ENCODE data around the gene MRPS24. TPM values are rescaled to one million over a fixed set of nuclear protein-coding genes. Genes with fewer than 3 reads are reported as not detected.

The MRPS24 gene
- total RNA-seq, 2 donors from 2014 or later, result 42.3 to 50.4 TPM

- peaks cover 32% of the 10 kb centered on the region for H3K4me1 Mint-ChIP-seq
- H3K27ac Mint-ChIP-seq, result no peak overlapping the region
- no peak for ATAC-seq
Measured at GRCh38 chr7:43890468-43890867, 21.2 kb upstream of the MRPS24 start.

GRCh38 chr7:43888993-43889945 is 20.0 kb upstream of the MRPS24 start:
- H3K9me3 ChIP-seq (ENCODE audit: control insufficient read depth, low read length, poor library complexity, severe bottlenecking), result no peaks in the 10 kb centered on the region
- Mint-ChIP-seq H3K4me1 (peaks cover 26% of the 10 kb centered on the region), H3K36me3 (ENCODE audit: low read depth) (peaks cover 4% of the 10 kb centered on the region), H3K4me3 (no peak overlapping the region), H3K27ac (peak overlapping the region; percentile 43), H3K27me3 (no peaks in the 10 kb centered on the region)
- ATAC-seq (no peak), DNase-seq (no peak)

More at GRCh38 chr7:43890468-43890867, 21.2 kb upstream of the MRPS24 start:
- no peaks in the 10 kb centered on the region for H3K9me3 ChIP-seq (ENCODE audit: control insufficient read depth, low read length, poor library complexity, severe bottlenecking)
- no peak for DNase-seq
- H3K27me3 Mint-ChIP-seq, result no peaks in the 10 kb centered on the region
- no peaks in the 10 kb centered on the region for H3K36me3 Mint-ChIP-seq (ENCODE audit: low read depth)
- H3K4me3 Mint-ChIP-seq, result peak overlapping the region; percentile 9

- no peaks in the 10 kb centered on the region for H3K9me3 ChIP-seq (ENCODE audit: control insufficient read depth, low read length, poor library complexity, severe bottlenecking)
- DNase-seq, result no peak
- peak overlapping the region; percentile 2 for H3K4me3 Mint-ChIP-seq
- peaks cover 11% of the 10 kb centered on the region for H3K36me3 Mint-ChIP-seq (ENCODE audit: low read depth)
- H3K27me3 Mint-ChIP-seq, result no peaks in the 10 kb centered on the region
- ATAC-seq, result no peak
- H3K4me1 Mint-ChIP-seq, result peaks cover 13% of the 10 kb centered on the region
- H3K27ac Mint-ChIP-seq, result no peak overlapping the region
Measured at GRCh38 chr7:43884617-43885016, 15.3 kb upstream of the MRPS24 start.

- H3K27ac Mint-ChIP-seq, result no peak overlapping the region
- peaks cover 10% of the 10 kb centered on the region for H3K4me1 Mint-ChIP-seq
- no peaks in the 10 kb centered on the region for H3K27me3 Mint-ChIP-seq
- H3K36me3 Mint-ChIP-seq (ENCODE audit: low read depth), result peaks cover 11% of the 10 kb centered on the region
- no peak for DNase-seq
- ATAC-seq, result no peak
- peak overlapping the region; percentile 2 for H3K4me3 Mint-ChIP-seq
- no peaks in the 10 kb centered on the region for H3K9me3 ChIP-seq (ENCODE audit: control insufficient read depth, low read length, poor library complexity, severe bottlenecking)
Measured at GRCh38 chr7:43884209-43884608, 14.9 kb upstream of the MRPS24 start.

GRCh38 chr7:43880596-43880995 is 11.3 kb upstream of the MRPS24 start:
- H3K4me3 Mint-ChIP-seq, result no peak overlapping the region
- no peak overlapping the region for H3K27ac Mint-ChIP-seq
- H3K4me1 Mint-ChIP-seq, result peaks cover 6% of the 10 kb centered on the region
- ATAC-seq (no peak), DNase-seq (no peak)
- H3K36me3 Mint-ChIP-seq (ENCODE audit: low read depth), result peaks cover 18% of the 10 kb centered on the region
- H3K9me3 ChIP-seq (ENCODE audit: control insufficient read depth, low read length, poor library complexity, severe bottlenecking), result no peaks in the 10 kb centered on the region
- no peaks in the 10 kb centered on the region for H3K27me3 Mint-ChIP-seq

- peaks cover 6% of the 10 kb centered on the region for H3K4me1 Mint-ChIP-seq
- no peak for ATAC-seq
- no peaks in the 10 kb centered on the region for H3K9me3 ChIP-seq (ENCODE audit: control insufficient read depth, low read length, poor library complexity, severe bottlenecking)
- H3K27me3 Mint-ChIP-seq, result no peaks in the 10 kb centered on the region
- no peak overlapping the region for H3K4me3 Mint-ChIP-seq
- DNase-seq, result no peak
- H3K27ac Mint-ChIP-seq, result no peak overlapping the region
- peaks cover 18% of the 10 kb centered on the region for H3K36me3 Mint-ChIP-seq (ENCODE audit: low read depth)
Measured at GRCh38 chr7:43879477-43879876, 10.2 kb upstream of the MRPS24 start.

GRCh38 chr7:43878867-43879266 is 9.6 kb upstream of the MRPS24 start:
- peaks cover 4% of the 10 kb centered on the region for H3K4me1 Mint-ChIP-seq
- H3K27ac Mint-ChIP-seq, result peak overlapping the region; percentile 49
- no peak overlapping the region for H3K4me3 Mint-ChIP-seq
- ATAC-seq (no peak), DNase-seq (no peak)
- H3K36me3 Mint-ChIP-seq (ENCODE audit: low read depth), result peaks cover 17% of the 10 kb centered on the region
- H3K9me3 ChIP-seq (ENCODE audit: control insufficient read depth, low read length, poor library complexity, severe bottlenecking), result no peaks in the 10 kb centered on the region
- H3K27me3 Mint-ChIP-seq, result no peaks in the 10 kb centered on the region

GRCh38 chr7:43877968-43878864 is 8.9 kb upstream of the MRPS24 start:
- no peaks in the 10 kb centered on the region for H3K27me3 Mint-ChIP-seq
- no peak overlapping the region for H3K4me3 Mint-ChIP-seq
- no peak for DNase-seq
- H3K27ac Mint-ChIP-seq, result peak overlapping the region; percentile 49
- ATAC-seq, result no peak
- H3K9me3 ChIP-seq (ENCODE audit: control insufficient read depth, low read length, poor library complexity, severe bottlenecking), result no peaks in the 10 kb centered on the region
- no peaks in the 10 kb centered on the region for H3K4me1 Mint-ChIP-seq
- H3K36me3 Mint-ChIP-seq (ENCODE audit: low read depth), result peaks cover 14% of the 10 kb centered on the region

- H3K9me3 ChIP-seq (ENCODE audit: control insufficient read depth, low read length, poor library complexity, severe bottlenecking), result no peaks in the 10 kb centered on the region
- Mint-ChIP-seq H3K4me3 (no peak overlapping the region), H3K4me1 (no peaks in the 10 kb centered on the region), H3K36me3 (ENCODE audit: low read depth) (peaks cover 14% of the 10 kb centered on the region), H3K27ac (no peak overlapping the region), H3K27me3 (no peaks in the 10 kb centered on the region)
- ATAC-seq, result no peak
- DNase-seq, result no peak
Measured at GRCh38 chr7:43876976-43877745, 7.8 kb upstream of the MRPS24 start.

GRCh38 chr7:43876241-43876640 is 6.9 kb upstream of the MRPS24 start:
- no peaks in the 10 kb centered on the region for H3K9me3 ChIP-seq (ENCODE audit: control insufficient read depth, low read length, poor library complexity, severe bottlenecking)
- ATAC-seq (no peak), DNase-seq (no peak)
- Mint-ChIP-seq H3K4me3 (no peak overlapping the region), H3K27me3 (no peaks in the 10 kb centered on the region), H3K4me1 (no peaks in the 10 kb centered on the region), H3K36me3 (ENCODE audit: low read depth) (peaks cover 10% of the 10 kb centered on the region), H3K27ac (no peak overlapping the region)

GRCh38 chr7:43873300-43873699 is 4.0 kb upstream of the MRPS24 start:
- Mint-ChIP-seq H3K27me3 (no peaks in the 10 kb centered on the region), H3K4me1 (peaks cover 9% of the 10 kb centered on the region), H3K4me3 (no peak overlapping the region), H3K36me3 (ENCODE audit: low read depth) (peaks cover 7% of the 10 kb centered on the region), H3K27ac (no peak overlapping the region)
- no peak for ATAC-seq
- H3K9me3 ChIP-seq (ENCODE audit: control insufficient read depth, low read length, poor library complexity, severe bottlenecking), result no peaks in the 10 kb centered on the region
- DNase-seq, result no peak

- Mint-ChIP-seq H3K27me3 (no peaks in the 10 kb centered on the region), H3K27ac (no peak overlapping the region), H3K4me1 (peaks cover 13% of the 10 kb centered on the region), H3K36me3 (ENCODE audit: low read depth) (peaks cover 7% of the 10 kb centered on the region), H3K4me3 (no peak overlapping the region)
- DNase-seq (no peak), ATAC-seq (no peak)
- no peaks in the 10 kb centered on the region for H3K9me3 ChIP-seq (ENCODE audit: control insufficient read depth, low read length, poor library complexity, severe bottlenecking)
Measured at GRCh38 chr7:43872406-43873110, 3.2 kb upstream of the MRPS24 start.

Measured in T-helper 17 cell (primary cell).